GM19397 (cell line): ENCODE results near the gene EHBP1.
"Not testable (repeated sequence)": the region's sequence is repeated elsewhere in the genome, so short reads cannot be mapped to it uniquely, and the experiment has no call there.

Source experiments
- ATAC-seq: cut with Tn5 transposase; IDR thresholded peaks from one replicate; pipeline ENCODE4 v1.9.1; 2021; ENCODE audit warnings: mild to moderate bottlenecking, moderate library complexity; ENCODE audit not compliant: unreplicated experiment

EHBP1 gene

DNA sequence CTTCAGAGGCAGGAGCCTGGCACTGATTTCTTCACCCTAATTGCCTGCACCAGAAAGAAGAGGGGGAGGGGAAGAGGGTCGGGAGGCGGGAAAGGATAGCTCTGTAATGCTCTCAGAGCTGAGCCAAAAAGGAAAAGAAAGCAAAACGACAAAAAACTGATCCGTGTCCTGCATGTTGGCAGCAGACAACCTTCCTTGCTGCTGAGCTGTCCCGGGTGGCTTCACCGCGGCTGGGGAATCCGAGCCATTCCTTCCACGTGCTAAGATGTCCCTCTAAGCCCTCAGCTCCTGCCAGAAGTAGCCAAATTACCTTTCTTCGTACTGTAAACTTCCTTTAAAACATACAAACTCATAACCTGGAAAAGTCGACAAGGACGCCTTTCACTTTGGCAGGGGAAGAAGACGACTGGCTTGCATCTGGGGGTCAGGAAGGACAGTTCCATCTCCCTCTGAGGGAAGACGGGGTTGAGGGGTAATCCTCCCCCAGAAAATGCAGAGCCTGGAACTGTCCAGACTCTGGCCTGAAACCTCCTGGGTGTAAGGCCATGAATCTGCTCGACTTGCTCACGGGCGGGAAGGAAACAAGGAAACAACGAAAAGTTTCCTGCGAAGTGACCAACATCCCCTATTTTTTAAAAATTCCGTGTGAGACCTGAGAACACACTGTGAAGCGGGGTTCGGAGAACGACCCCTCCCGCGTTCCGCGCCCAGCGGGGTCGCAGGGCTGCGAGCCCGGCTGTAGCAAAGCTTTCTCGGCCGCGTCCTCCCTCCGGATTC, 352.8 kb downstream of the EHBP1 start:
- no peak for ATAC-seq

DNA sequence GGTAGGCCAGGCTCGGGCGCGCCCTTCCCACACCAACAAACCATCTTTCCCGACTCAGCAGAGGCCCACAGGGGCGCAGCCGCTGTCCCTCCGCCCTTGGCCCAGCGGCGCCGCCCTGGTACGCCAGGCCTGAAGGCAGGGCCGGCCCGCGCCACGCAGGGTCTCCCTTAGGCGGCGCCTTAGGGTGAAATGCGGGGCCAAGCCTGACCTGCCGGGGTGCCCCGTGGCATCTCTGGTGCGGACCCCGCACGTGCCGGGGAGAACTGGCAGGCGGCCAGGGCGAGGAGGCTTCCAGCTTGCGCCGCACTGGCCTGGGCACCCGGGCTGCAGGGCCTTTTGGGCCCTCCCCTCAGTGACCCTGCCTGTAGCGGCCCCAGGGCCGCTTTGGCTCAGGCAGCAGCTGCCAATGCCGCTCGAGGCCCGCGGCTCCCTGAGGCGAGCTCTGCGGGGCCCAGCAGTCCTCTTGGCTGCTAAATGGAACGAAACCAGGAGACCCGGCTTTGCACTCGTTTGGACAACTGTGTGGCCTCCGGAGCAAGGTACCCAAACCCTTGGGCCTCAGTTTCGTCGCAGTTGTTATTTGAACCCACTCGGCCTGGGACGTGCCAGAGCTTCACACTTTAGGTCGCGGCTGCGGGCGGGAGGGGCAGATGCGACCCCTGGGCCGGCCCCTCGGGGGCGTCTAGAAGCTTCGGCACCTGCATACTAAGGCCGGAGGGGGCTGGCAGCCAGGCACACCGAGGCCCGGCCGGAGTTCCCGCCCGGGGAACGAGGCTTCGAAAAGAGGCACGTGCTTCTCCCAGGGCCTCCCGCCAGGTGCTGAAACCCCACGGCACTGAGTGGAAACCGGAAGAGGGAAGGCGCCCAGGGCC, 353.6 kb downstream of the EHBP1 start:
- ATAC-seq, result no peak

DNA sequence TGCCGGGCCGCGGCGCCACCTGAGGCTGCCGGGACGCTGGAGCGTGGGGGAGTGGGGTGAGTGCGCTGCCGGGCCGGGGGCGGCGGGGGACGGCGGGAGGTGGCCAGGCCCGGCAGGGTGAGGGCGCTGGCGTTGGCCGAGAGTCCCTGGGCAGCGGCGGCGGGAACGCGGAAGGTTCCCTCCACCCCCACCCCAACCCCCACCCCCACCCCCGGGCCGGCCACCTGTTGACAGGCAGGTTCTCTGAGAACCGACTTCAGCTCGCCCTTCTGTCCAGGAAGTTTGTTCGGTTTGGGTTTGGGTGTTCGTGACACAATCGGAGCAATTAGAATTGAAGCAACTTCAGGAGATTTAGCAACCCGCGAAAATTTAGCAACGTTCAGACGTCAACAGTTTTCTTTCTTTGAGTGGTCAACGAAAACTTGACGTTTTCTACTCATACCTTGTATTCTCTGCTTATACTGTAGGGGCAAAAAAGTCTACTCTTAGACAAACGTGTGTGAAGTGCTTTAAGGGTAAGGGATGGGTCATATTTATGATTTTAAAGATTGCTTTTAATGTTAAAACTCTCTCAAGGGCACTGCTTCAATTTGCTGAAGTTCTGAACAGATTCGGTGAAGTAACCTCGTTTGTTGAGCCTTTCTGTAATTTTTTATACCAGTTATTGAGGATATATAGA, 354.4 kb downstream of the EHBP1 start:
- ATAC-seq, result no peak

DNA sequence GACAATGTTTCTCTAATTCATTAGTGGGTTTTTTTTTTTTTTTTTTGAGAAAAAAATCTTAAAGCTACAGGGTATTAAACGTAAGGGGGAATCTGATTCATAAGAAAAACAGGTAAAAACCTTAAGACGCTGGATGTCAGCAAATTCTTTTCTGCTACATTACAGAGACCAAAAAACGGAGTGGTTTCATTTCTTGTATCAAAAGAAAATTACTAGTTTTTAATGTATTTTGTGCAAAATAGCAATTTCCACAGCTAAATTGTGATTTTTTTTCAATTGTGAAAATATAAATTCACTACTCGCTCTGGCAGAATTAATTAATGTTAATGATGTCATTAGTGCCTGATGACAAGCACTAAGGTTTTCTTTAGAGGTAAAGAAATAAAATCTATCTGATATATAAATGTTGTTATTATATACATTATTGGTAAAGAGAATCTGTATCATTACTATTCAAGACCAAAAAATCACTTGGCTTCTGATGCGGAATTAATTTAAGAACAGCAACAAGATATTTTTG, 355.0 kb downstream of the EHBP1 start:
- ATAC-seq, result no peak

DNA sequence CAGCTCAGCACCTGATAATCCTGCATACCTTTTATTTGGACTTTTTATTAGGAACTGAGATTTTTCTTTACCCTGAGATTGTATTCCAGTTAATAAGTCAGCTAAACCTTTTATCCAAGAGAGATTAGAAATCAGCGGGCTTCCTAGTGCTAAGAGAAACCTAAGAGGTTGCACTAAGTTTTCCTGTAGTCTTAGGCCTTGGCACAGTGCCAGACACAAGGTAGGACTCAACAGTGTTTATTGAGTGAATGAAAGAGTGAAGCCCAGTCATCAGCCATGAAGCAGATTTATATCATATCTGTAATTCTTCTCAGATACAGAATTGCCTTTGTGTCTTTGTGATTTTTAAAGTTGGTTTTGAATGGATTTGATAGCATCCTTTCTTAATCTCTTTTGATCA, 358.7 kb downstream of the EHBP1 start:
- no peak for ATAC-seq

DNA sequence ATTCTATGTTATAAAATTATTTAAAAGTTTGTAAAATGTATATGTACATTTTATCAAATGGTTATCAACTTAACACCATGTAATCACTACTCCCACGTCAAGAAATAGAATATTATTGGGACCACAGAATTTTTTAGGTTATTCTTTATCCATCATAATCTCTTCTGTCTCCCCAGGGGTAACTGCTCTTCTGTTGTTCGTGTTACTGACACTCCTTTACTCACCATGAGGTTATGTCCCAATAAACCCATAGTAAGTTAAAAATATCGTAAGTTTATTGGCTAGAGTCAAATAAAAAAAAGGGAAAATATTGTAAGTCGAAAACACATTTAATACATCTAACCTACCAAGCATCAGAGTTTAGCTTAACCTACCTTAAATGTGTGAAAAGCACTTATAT, 359.1 kb downstream of the EHBP1 start:
- ATAC-seq, result no peak

DNA sequence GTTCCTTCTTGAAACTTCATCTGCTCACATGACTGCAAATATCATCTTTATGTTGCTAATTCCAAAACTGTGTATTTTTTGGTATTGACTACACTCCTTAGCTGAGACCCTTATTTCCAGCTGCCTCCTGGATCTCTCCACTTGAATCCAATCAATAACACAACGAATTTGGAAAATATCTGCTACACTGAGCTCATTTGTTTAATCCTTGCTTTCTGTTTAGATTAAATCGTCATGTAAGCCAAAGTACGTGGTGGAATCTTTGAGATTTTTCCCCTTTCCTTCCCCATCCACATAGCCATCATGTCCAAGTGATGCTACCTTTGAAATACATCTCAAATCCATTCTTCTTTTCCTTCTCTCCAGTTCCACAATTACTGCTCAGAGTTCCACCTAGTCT, 360.8 kb downstream of the EHBP1 start:
- no peak for ATAC-seq

DNA sequence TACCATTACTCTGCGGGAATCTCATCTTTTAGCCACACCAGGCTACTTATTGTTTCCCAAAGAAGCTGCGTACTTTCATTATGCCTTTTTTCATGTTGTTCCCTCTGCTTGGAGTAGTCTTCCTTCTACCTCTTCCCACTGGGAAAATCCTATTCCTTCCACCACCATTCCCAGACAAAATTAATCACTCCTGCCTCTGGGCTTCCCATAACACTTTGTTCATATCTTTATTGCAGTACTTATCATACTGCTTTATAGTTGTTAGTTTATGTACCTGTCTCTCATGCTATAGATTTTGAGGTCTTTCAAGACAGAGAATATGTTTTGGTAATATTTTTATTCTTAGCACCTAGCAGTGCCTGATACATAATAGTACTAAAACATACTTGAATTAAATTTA, 361.3 kb downstream of the EHBP1 start:
- ATAC-seq, result no peak

DNA sequence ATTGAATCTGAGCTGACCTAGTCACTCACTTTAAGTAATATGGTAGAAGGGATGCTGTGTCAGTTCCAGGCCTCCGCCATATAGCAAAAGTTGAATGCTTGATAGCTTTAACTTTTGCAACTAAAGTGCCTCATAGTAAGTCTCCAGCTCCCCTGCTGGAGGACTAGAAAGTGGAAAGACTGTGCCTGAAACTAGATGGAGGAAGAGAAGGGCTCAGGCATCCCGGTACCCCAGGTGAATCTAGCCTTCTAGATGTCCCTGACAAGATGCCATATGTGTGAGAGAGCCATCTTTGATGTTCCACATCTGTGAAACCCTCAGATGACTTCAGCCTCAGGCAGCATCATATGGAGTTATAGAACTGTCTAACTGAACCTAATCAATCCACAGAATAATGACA, 366.2 kb downstream of the EHBP1 start:
- no peak for ATAC-seq

DNA sequence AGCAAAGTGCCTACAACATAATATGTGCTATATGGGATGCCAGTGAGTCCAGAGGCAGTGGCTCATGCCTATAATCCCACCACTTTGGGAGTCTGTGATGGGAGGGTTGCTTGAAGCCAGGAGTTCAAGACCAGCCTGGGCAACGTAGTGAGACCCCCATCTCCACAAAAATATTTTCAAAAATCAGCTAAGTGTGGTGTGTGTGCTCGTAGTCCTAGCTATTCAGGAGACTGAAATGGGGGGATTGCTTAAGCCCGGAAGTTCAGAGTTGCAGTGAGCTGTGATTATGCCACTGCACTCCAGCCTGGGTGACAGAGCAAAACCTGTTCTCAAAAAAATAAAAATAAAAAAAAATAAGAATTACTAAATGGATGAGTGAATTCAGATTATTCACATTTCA, 368.5 kb downstream of the EHBP1 start:
- no peak for ATAC-seq

DNA sequence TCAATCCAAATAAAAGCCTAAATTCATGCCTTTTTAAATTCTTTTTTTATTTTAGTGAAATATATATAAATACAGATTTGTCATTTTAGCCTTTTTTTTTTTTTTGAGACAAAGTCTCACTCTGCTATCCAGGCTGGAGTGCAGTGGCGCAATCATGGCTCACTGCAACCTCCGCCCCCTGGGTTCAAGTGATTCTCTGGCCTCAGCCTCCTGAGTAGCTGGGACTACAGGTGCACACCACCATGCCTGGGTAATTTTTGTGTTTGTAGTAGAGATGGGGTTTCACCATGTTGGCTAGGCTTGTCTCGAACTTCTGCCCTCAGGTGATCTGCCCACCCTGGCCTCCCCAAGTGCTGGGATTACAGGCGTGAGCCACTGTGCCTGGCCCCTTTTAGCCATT, 368.9 kb downstream of the EHBP1 start:
- ATAC-seq, result not testable (repeated sequence)

DNA sequence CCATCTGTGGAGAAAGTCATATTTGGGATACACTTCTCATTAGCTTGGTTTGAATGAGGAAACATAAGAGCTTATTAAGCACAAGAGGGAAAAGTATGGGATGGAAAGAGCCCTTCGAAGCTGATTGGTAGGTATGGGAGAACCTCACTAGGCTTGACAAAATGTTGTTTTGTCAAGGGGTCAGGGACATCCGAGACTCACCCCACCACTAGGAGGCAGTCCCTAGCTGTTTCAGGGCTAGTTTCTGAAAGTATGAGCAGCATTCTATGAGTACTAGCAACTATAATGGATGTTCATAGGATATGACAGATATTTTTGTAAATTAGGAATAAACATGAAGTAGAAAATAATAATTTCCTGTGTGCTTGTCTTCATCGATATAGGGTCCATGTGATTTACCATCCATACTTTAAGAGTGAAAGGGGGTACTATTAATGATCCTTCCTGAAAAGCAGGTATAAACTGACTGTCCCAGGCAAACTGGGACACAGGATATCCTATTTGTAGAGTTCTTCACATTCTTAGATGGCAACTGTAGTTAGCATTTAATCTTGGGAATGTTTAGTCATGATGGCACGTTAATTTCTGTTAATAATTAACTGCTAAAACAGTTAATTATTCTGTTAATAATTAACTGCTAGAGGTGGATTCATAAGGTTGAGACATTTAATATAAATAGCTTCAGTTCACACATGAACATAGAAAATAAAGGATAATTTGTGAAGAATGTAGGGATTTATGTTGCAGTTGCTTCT, 373.5 kb downstream of the EHBP1 start:
- no peak for ATAC-seq

DNA sequence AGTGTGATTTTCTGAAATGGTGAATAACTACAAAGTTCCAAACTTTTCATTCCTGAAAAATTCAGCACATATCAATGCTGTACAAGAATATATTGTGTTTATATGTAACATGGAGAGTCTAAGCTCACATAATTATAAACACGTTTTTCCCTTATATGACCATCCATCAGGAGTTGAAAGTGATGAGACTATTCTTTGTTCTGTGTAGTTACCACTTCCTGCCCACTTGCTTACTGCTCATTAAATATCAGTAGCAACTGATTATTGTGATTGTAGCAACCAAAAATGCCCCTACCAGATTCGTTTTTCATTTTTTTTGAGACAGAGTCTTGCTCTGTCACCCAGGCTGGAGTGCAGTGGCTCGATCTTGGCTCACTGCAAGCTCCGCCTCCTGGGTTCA, 375.9 kb downstream of the EHBP1 start:
- no peak for ATAC-seq

DNA sequence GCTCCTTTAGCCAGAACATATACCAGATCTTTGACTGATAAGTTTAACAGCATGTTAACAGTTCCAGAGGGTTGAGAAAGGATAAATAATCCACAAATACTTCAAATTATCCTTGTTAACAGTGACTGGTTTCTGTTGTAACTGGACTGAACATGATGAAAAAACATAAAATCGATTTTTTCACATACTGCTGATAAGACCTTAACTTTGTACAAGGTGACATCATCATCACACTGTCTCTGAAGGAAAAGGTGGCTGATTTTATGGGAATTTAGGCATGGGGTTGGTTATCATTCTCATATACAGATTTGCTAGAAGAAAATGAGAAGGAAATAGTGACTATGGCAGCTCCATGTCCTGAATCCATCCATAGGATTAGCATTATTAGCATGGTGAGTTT, 381.2 kb downstream of the EHBP1 start:
- ATAC-seq, result no peak

DNA sequence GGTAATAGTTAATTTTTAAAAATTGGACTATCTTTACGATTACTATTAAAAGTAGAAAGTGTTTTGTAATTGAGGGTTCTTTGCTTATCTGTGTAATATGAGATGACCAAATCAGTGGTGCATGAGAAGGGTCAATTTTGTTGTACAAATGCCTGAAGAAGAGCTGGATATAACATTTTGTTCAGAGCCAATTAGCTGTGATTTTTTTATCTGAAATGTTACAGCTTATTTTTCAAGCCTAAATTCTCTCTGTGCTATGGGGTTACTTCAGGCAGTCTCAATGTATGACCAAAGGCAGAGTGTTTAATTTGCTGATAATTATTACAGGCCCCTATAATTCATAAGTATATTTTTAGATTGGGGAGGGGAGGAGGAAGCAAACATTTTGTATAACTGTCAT, 386.9 kb downstream of the EHBP1 start:
- ATAC-seq, result no peak

DNA sequence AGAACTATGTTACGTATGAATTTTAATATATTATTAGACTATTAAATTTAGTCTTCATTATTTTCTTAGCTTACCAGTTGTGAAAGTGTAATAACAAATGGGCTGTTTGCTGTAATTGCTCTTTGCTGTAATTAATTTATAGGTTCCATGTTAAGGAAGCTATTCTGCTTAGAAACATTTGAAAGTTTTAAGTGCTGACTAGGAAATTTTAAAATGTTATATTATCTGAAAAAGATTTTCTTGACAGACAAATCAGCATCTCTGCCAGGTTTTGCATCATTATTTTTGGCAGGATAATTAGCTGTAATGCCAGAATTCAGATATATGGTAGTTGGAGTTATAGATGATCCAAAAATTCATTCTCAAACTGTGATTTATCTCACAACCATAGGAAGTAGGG, 387.3 kb downstream of the EHBP1 start:
- no peak for ATAC-seq

DNA sequence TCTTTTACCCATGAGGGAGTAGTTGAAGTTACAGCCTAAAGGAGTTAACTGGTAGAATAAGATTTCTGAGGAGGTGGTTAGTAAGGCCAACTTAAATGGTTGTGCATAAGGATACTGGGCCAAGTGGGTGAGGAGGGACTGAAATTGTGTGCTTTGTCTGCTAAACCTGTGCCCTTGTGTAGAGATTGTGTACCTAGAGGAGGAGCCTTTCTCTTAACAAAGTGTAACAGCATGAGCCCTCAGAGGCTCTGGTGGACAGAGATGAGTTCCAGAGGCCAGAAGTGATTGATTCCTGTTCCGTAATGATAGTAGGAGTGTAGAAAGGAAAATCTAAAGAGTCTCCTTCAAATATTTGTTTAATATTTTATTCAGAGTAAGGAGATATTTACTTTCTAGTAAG, 388.0 kb downstream of the EHBP1 start:
- no peak for ATAC-seq
